CD14-positive monocyte (primary cell): ENCODE measurements around the gene ADAM11. TPM values are rescaled to one million over a fixed set of nuclear protein-coding genes. Genes with fewer than 3 reads are reported as not detected.
A peak's percentile ranks its signal among the peaks of the same experiment; 100 is the strongest.
"Not testable (repeated sequence)": the region's sequence is repeated elsewhere in the genome, so short reads cannot be mapped to it uniquely, and the experiment has no call there.

ENCODE experiments used
- DNase-seq, 3 donors: peaks; one replicate each; pipeline ENCODE4 v3.0.0-alpha.2; 2011 to 2022
- H2AFZ ChIP-seq: 2 replicates; pipeline ENCODE4 v1.6.0; 2012; ENCODE audit warnings: mild to moderate bottlenecking, low read depth, low read length, inconsistent platforms; ENCODE audit not compliant: insufficient read depth, poor library complexity, severe bottlenecking
- H3K27ac ChIP-seq, 2 donors: 1 replicate in 1 of 2; 2 replicates in 1 of 2; pipeline ENCODE4 v1.5.1; 2012 to 2013; ENCODE audit warnings: low read length in 2 of 2, control low read depth in 1 of 2, inconsistent platforms in 1 of 2, low read depth in 1 of 2, mild to moderate bottlenecking in 1 of 2
- H3K27me3 ChIP-seq, 2 donors: one replicate each; pipeline versions ENCODE4 v1.6.0 to v1.6.1; 2011 to 2013; ENCODE audit warnings: low read length in 2 of 2; ENCODE audit not compliant: control insufficient read depth in 2 of 2, insufficient read depth in 2 of 2
- H3K36me3 ChIP-seq, 2 donors: replicated peaks in 1 of 2; 1 replicate in 1 of 2; 2 replicates in 1 of 2; pipeline versions ENCODE4 v1.5.1 to v1.6.1; 2012 to 2013; ENCODE audit warnings: low read length in 2 of 2, control low read depth in 1 of 2, inconsistent platforms in 1 of 2, mild to moderate bottlenecking in 1 of 2; ENCODE audit not compliant: insufficient read depth in 2 of 2, control insufficient read depth in 1 of 2
- H3K4me1 ChIP-seq, 2 donors: 1 replicate in 1 of 2; 2 replicates in 1 of 2; pipeline versions ENCODE4 v1.5.1 to v1.6.1; 2012 to 2013; ENCODE audit warnings: low read length in 2 of 2, control low read depth in 1 of 2, inconsistent platforms in 1 of 2, mild to moderate bottlenecking in 1 of 2, moderate library complexity in 1 of 2; ENCODE audit not compliant: insufficient read depth in 2 of 2, control insufficient read depth in 1 of 2
- H3K4me2 ChIP-seq: replicated peaks from 2 replicates; pipeline ENCODE3; 2012; ENCODE audit warnings: low read length, moderate library complexity, mild to moderate bottlenecking; ENCODE audit not compliant: poor library complexity, severe bottlenecking; ENCODE audit errors: extremely low read depth
- H3K4me3 ChIP-seq, 3 experiments: fragments of 200-600 bp in 1 of 3; sonication (generic) in 1 of 3; replicated peaks in 1 of 3; 1 replicate in 2 of 3; 2 replicates in 1 of 3; pipeline ENCODE4 v1.5.1; 2011 to 2013; ENCODE audit warnings: low read length in 3 of 3, mild to moderate bottlenecking in 3 of 3, control low read depth in 2 of 3, low read depth in 2 of 3, inconsistent platforms in 1 of 3, moderate library complexity in 1 of 3
- H3K79me2 ChIP-seq: 2 replicates; pipeline ENCODE4 v1.6.0; 2012; ENCODE audit warnings: mild to moderate bottlenecking, control low read depth, inconsistent platforms, low read length, moderate library complexity; ENCODE audit not compliant: insufficient read depth
- H3K9ac ChIP-seq: 2 replicates; pipeline ENCODE4 v1.6.0; 2017; ENCODE audit warnings: low read length, mild to moderate bottlenecking; ENCODE audit not compliant: insufficient read depth, poor library complexity, severe bottlenecking
- H3K9me3 ChIP-seq, 2 donors: replicated peaks in 1 of 2; 1 replicate in 1 of 2; 2 replicates in 1 of 2; pipeline versions ENCODE4 v1.5.1 to v1.6.1; 2012 to 2013; ENCODE audit warnings: low read length in 2 of 2, control low read depth in 1 of 2; ENCODE audit not compliant: control insufficient read depth in 1 of 2, insufficient read depth in 1 of 2
- H4K20me1 ChIP-seq: 2 replicates; pipeline ENCODE4 v1.6.0; 2012; ENCODE audit warnings: mild to moderate bottlenecking, low read length, control low read depth, moderate library complexity; ENCODE audit not compliant: insufficient read depth
- H3K27ac Mint-ChIP-seq, 7 donors: one replicate each; pipeline ENCODE4 v1.8.0; 2020; ENCODE audit warnings: mild to moderate bottlenecking in 7 of 7, mixed read lengths in 7 of 7, moderate library complexity in 6 of 7, inconsistent platforms in 2 of 7
- H3K27me3 Mint-ChIP-seq, 3 donors: one replicate each; pipeline ENCODE4 v1.8.0; 2021 to 2022; ENCODE audit warnings: low read depth in 3 of 3, mild to moderate bottlenecking in 3 of 3, mixed read lengths in 3 of 3, moderate library complexity in 3 of 3, inconsistent platforms in 1 of 3
- H3K36me3 Mint-ChIP-seq, 2 donors: one replicate each; pipeline ENCODE4 v1.8.0; 2020; ENCODE audit warnings: mixed read lengths in 2 of 2, inconsistent platforms in 1 of 2, mild to moderate bottlenecking in 1 of 2
- H3K4me1 Mint-ChIP-seq: one replicate; pipeline ENCODE4 v1.8.0; 2020; ENCODE audit warnings: mild to moderate bottlenecking, mixed read lengths
- H3K4me3 Mint-ChIP-seq, 2 donors: one replicate each; pipeline ENCODE4 v1.8.0; 2020; ENCODE audit warnings: mild to moderate bottlenecking in 2 of 2, mixed read lengths in 2 of 2, moderate library complexity in 1 of 2
- H3K9me3 Mint-ChIP-seq, 7 donors: one replicate each; pipeline ENCODE4 v1.8.0; 2020 to 2022; ENCODE audit warnings: mixed read lengths in 7 of 7, mild to moderate bottlenecking in 6 of 7, moderate library complexity in 6 of 7, inconsistent platforms in 2 of 7
- WGBS: methylation state at CpG from one replicate; pipeline ENCODE4 v1.1.5; 2013; ENCODE audit warnings: missing lambda C conversion rate; ENCODE audit not compliant: insufficient coverage; 5-methylcytosine and 5-hydroxymethylcytosine counted together
- intact Hi-C, 2 donors: fragments of 100-400 bp; cut with micrococcal nuclease; formaldehyde crosslinking; loops; one replicate each; pipeline versions ENCODE4 v1.15.0 to v1.15.1; 2023
- polyA plus RNA-seq, 3 donors: library from polyadenylated mRNA; depleted of rRNA in 1 of 3; unstranded in 2 of 3; stranded (reverse) in 1 of 3; fragments of 300-500 nt in 2 of 3; fragments of >200 nt in 1 of 3; fragmentation: Illumina TruSeq in 2 of 3; gene quantifications; 1 replicate in 2 of 3; 2 replicates in 1 of 3; pipeline ENCODE4 v1.2.3, GENCODE V29; 2012 to 2021
- TF ChIP-seq, protein P1 (sequence below): fragments of 200-600 bp; IDR thresholded peaks from one replicate; pipeline ENCODE4 v1.8.0; 2022; ENCODE audit warnings: antibody characterized with exemption, mild to moderate bottlenecking

Gene ADAM11
- polyA plus RNA-seq, 3 donors = 0.19 TPM; not detected in 2

DNA sequence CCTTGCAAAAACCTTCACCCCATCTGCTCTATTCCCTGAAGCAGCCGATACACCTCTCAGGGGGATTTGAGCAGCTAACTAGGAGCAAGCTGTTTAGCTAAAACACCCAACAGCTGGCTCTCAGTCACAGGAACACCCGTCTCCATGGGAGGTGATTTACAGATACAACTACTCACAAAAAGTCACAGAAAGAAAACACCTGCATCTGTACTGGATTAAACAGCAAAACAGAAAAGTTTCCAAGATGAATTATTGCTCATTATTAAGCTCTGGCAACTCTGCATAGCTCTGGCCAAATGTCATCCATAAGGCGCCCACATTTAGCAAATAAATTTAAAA, 49.0 kb downstream of the ADAM11 start:
- H3K27ac ChIP-seq = no peak overlapping the region
- peak overlapping the region in 1 of 2 donors; percentile 18 for H3K4me3 Mint-ChIP-seq
- no peak overlapping the region for H3K4me2 ChIP-seq
- H3K9ac ChIP-seq = no peak overlapping the region
- H3K36me3 Mint-ChIP-seq = no peaks in the 10 kb centered on the region
- DNase-seq = no peak
- H3K27me3 ChIP-seq = peaks cover 0 to 2% of the 10 kb centered on the region in 2 donors
- no peak overlapping the region for H2AFZ ChIP-seq
- WGBS = 100% methylated on average over 1 of the region's 3 CpGs
- H3K9me3 ChIP-seq = no peaks in the 10 kb centered on the region
- no peaks in the 10 kb centered on the region for H3K4me1 ChIP-seq
- no peaks in the 10 kb centered on the region for H4K20me1 ChIP-seq
- H3K9me3 Mint-ChIP-seq = no peaks in the 10 kb centered on the region
- intact Hi-C loops = no loop called here
- no peaks in the 10 kb centered on the region for H3K36me3 ChIP-seq
- H3K4me1 Mint-ChIP-seq = no peaks in the 10 kb centered on the region
- TF ChIP-seq, protein P1, sequence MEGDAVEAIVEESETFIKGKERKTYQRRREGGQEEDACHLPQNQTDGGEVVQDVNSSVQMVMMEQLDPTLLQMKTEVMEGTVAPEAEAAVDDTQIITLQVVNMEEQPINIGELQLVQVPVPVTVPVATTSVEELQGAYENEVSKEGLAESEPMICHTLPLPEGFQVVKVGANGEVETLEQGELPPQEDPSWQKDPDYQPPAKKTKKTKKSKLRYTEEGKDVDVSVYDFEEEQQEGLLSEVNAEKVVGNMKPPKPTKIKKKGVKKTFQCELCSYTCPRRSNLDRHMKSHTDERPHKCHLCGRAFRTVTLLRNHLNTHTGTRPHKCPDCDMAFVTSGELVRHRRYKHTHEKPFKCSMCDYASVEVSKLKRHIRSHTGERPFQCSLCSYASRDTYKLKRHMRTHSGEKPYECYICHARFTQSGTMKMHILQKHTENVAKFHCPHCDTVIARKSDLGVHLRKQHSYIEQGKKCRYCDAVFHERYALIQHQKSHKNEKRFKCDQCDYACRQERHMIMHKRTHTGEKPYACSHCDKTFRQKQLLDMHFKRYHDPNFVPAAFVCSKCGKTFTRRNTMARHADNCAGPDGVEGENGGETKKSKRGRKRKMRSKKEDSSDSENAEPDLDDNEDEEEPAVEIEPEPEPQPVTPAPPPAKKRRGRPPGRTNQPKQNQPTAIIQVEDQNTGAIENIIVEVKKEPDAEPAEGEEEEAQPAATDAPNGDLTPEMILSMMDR = no peak
- H3K27me3 Mint-ChIP-seq = peaks cover 12 to 22% (median 15%) of the 10 kb centered on the region in 3 donors
- no peaks in the 10 kb centered on the region for H3K79me2 ChIP-seq
- H3K4me3 ChIP-seq = no peak overlapping the region
- H3K27ac Mint-ChIP-seq = no peak overlapping the region

DNA sequence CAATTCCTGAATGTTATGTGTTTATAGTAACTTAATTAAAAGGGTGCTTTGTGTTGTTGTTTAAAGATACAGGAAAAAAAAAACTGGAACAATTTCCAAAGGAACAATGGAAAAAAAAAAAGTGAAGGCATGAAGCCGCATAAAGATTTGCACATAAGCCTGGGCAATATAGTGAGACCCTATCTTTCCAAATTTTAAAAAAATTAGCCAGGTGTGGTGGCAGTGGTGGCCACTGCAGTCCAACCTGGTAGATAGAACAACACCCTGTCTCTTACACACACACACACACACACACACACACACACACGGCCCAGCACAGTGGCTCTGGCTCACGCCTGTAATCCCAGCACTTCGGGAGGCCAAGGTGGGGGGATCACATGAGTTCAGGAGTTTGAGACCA, 49.4 kb downstream of the ADAM11 start:
- no peak overlapping the region for H3K4me2 ChIP-seq
- no peak overlapping the region for H3K9ac ChIP-seq
- intact Hi-C loops = no loop called here
- WGBS = no CpG with 5 or more reads among the region's 4 CpGs
- H4K20me1 ChIP-seq = no peaks in the 10 kb centered on the region
- H3K27ac ChIP-seq = no peak overlapping the region
- H3K27ac Mint-ChIP-seq = no peak overlapping the region
- H3K79me2 ChIP-seq = no peaks in the 10 kb centered on the region
- H3K36me3 ChIP-seq = no peaks in the 10 kb centered on the region
- TF ChIP-seq, protein P1 = no peak
- no peaks in the 10 kb centered on the region for H3K4me1 Mint-ChIP-seq
- no peak overlapping the region for H3K4me3 Mint-ChIP-seq
- DNase-seq = no peak
- H3K27me3 Mint-ChIP-seq = peaks cover 11 to 23% (median 14%) of the 10 kb centered on the region in 3 donors
- H2AFZ ChIP-seq = no peak overlapping the region
- no peaks in the 10 kb centered on the region for H3K36me3 Mint-ChIP-seq
- no peaks in the 10 kb centered on the region for H3K4me1 ChIP-seq
- no peak overlapping the region for H3K4me3 ChIP-seq
- peaks cover 0 to 2% of the 10 kb centered on the region in 2 donors for H3K27me3 ChIP-seq
- no peaks in the 10 kb centered on the region for H3K9me3 ChIP-seq
- no peaks in the 10 kb centered on the region for H3K9me3 Mint-ChIP-seq

DNA sequence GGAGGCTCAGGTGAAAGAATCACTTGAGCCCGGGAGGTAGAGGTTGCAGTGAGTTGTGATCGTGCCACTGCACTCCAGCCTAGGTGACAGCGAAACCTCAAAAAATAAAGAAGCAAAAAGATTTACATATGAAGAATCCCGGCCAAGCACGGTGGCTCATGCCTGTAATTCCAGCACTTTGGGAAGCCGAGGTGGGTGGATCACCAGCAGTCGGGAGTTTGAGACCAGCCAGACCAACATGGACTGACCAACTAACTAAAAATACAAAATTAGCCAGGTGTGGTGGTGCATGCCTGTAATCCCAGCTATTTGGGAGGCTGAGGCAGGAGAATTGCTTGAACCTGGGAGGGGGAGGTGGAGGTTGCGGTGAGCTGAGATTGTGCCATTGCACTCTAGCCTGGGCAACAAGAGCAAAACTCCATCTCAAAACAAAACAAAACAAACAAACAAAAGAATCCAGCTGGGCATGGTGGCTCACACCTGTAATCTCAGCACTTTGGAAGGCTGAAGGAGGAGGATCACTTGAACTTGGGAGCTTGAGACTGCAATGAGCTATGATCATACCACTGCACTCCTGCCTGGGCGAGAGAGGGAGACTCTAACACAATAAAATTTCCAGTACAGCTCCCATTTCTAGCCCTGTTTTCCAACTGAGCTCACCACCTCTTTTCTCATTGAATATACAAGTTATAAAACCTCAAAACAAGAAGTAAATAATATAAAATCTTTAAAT, 50.0 kb downstream of the ADAM11 start:
- H3K27ac ChIP-seq, H3K4me3 Mint-ChIP-seq, H3K9me3 ChIP-seq, H3K9me3 Mint-ChIP-seq, H3K36me3 ChIP-seq, intact Hi-C loops, DNase-seq, H3K36me3 Mint-ChIP-seq, H3K4me3 ChIP-seq, H3K4me2 ChIP-seq, H3K27me3 ChIP-seq, H3K9ac ChIP-seq, H3K27ac Mint-ChIP-seq, H2AFZ ChIP-seq, H4K20me1 ChIP-seq, H3K79me2 ChIP-seq, H3K4me1 Mint-ChIP-seq, H3K4me1 ChIP-seq: not testable (repeated sequence)
- 100% methylated on average over 1 of the region's 9 CpGs for WGBS
- H3K27me3 Mint-ChIP-seq = peaks cover 13 to 23% (median 14%) of the 10 kb centered on the region in 3 donors
